Adipocyte (in vitro differentiated cells): ENCODE results near the gene SRSF1.
A peak's percentile ranks its signal among the peaks of the same experiment; 100 is the strongest.

ENCODE experiments used
- DNase-seq: peaks from one replicate; pipeline ENCODE4 v3.0.0-alpha.2; 2015; ENCODE audit warnings: low read depth
- H3K27me3 ChIP-seq: replicated peaks from 2 replicates; pipeline ENCODE4 v1.7.0; 2013; ENCODE audit warnings: mild to moderate bottlenecking, low read length, moderate library complexity; ENCODE audit not compliant: control insufficient read depth, insufficient read depth
- H3K36me3 ChIP-seq: 2 replicates; pipeline ENCODE4 v1.7.0; 2013; ENCODE audit warnings: low read length, mild to moderate bottlenecking, moderate library complexity; ENCODE audit not compliant: control insufficient read depth, insufficient read depth, severe bottlenecking
- H3K4me1 ChIP-seq: 2 replicates; pipeline ENCODE4 v1.7.0; 2013; ENCODE audit warnings: mild to moderate bottlenecking, low read length, moderate library complexity; ENCODE audit not compliant: control insufficient read depth, insufficient read depth
- H3K4me3 ChIP-seq: 2 replicates; pipeline ENCODE4 v1.7.0; 2013; ENCODE audit warnings: mild to moderate bottlenecking, low read length, moderate library complexity
- H3K9ac ChIP-seq: 2 replicates; pipeline ENCODE4 v1.7.0; 2013; ENCODE audit warnings: mild to moderate bottlenecking, low read length, moderate library complexity
- H3K9me3 ChIP-seq: 2 replicates; pipeline ENCODE4 v1.7.0; 2013; ENCODE audit warnings: mild to moderate bottlenecking, low read length, moderate library complexity; ENCODE audit not compliant: control insufficient read depth

Gene SRSF1, protein sequence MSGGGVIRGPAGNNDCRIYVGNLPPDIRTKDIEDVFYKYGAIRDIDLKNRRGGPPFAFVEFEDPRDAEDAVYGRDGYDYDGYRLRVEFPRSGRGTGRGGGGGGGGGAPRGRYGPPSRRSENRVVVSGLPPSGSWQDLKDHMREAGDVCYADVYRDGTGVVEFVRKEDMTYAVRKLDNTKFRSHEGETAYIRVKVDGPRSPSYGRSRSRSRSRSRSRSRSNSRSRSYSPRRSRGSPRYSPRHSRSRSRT

GRCh38 chr17:58006924-58007780 is at the start of gene SRSF1:
SRSF1 (minus strand) TSS chr17:58007246; CDS start chr17:58007137, 109 bp downstream.
- no peaks in the 10 kb centered on the region for H3K9me3 ChIP-seq
- peaks cover 39% of the 10 kb centered on the region for H3K36me3 ChIP-seq
- H3K4me1 ChIP-seq, result peaks cover 38% of the 10 kb centered on the region
- peak within 1 kb of the TSS; percentile 100 for H3K9ac ChIP-seq
- no peaks in the 10 kb centered on the region for H3K27me3 ChIP-seq
- peak; percentile 99 for DNase-seq
- H3K4me3 ChIP-seq, result peak within 1 kb of the TSS; percentile 100

DNA sequence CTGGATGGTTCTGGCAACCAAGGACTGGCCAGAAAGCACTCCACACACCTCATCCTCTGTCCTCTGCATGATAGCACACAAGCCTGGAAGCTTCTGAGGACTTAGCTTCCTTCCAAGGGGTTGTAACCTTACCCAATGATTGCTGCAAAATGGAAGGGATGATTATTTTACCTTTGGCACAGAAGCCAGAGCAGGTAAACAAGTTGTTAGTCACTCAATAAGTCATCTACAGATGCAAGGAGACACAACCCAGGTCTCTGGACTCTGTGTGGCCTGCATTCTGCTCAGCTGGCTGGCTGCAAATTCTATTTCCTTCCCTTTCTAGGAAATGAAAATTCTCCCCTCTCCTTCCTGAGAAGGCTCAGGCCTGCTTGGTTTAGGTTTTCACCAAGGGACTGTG is 49.4 kb upstream of the SRSF1 start:
- H3K27me3 ChIP-seq, result peaks cover 39% of the 10 kb centered on the region

DNA sequence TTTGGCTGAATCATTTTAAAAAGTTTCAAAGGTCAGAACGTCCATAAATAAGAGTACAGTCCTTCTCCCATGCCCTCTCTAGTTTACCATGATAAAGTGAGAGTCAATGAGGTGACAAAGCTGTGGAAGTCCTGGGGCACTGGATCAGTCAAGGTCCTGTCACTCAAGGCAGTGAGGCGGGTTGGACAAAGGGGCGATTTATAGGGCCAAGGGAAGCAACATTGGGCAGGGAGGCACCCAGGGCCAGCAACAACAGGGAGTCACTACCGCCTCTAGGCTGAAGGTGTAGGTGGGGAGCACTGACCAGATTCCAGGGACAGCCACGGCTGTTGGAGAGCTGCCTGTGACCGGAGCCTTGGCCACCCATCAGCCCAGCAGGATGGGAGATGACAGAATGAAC is 47.6 kb upstream of the SRSF1 start:
- no peak overlapping the region for H3K9ac ChIP-seq
- H3K27me3 ChIP-seq, result peaks cover 34% of the 10 kb centered on the region
- H3K36me3 ChIP-seq, result no peaks in the 10 kb centered on the region
- no peak for DNase-seq
- H3K4me3 ChIP-seq, result no peak overlapping the region
- no peaks in the 10 kb centered on the region for H3K9me3 ChIP-seq
- no peaks in the 10 kb centered on the region for H3K4me1 ChIP-seq

More for the DNA sequence above, 49.4 kb upstream of the SRSF1 start:
- H3K4me3 ChIP-seq, result no peak overlapping the region
- H3K36me3 ChIP-seq, result no peaks in the 10 kb centered on the region
- DNase-seq, result no peak
- no peaks in the 10 kb centered on the region for H3K9me3 ChIP-seq
- no peak overlapping the region for H3K9ac ChIP-seq
- H3K4me1 ChIP-seq, result no peaks in the 10 kb centered on the region

DNA sequence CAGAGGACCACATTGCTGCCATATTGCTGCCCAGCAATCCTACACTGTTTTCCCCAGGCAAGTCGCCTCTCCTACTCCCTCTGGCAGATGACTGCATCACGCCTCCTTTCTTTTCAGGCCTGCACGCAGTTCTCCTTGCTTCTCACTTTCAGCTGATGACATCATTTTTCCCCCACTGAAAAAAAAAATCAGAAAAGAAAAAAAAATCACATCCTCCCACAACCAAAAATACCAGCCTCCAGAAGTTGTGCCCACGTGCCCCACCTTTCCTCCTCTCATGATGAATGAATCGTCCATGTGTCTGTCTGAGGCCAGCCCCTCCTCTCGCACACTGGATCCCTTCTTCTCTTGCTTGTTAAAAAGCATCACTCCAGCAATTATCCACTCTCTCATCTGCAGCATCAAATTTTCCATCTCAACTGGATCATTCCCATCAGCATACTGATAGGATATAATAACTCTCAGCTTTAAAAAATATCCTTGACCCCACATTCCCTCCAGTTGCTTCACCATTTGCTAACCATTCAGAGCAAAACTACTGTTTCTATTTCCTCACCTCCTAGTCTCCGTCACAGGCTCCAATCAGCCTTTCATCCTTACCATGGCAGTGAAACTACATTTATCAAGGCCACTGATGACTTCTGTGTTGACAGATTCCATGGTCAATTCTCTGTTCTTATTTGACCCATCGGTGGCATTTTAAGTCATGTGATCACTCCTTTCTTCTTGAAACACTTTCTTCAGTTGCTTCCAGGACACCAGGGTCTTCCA is 46.1 kb upstream of the SRSF1 start:
- H3K4me3 ChIP-seq, result no peak overlapping the region
- DNase-seq, result no peak

DNA sequence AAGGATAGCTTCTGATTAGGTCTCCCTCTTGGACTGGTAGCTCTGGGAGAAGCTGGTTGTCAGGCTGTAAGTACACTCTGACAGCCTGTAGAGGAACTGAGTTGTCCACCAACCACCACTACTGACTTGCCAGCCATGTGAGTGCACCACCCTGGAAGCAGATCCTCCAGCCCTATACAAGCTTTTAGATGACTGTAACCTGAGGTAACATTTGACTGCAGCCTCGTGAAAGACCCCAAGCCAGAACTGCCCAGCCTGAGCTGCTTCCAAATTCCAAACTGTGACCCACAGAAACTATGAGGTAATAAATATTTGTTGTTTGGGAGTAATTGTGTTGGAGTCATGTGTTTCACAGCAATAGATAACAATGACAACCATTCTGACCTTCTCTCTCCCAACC is 45.4 kb upstream of the SRSF1 start:
- Histone ChIP-seq H3K36me3 (no peaks in the 10 kb centered on the region), H3K27me3 (peaks cover 15% of the 10 kb centered on the region), H3K9ac (no peak overlapping the region), H3K9me3 (no peaks in the 10 kb centered on the region), H3K4me1 (no peaks in the 10 kb centered on the region), H3K4me3 (no peak overlapping the region)
- no peak for DNase-seq

More for the DNA sequence above, 46.1 kb upstream of the SRSF1 start:
- no peaks in the 10 kb centered on the region for H3K4me1 ChIP-seq
- no peaks in the 10 kb centered on the region for H3K36me3 ChIP-seq
- H3K9me3 ChIP-seq, result no peaks in the 10 kb centered on the region
- no peak overlapping the region for H3K9ac ChIP-seq
- peaks cover 22% of the 10 kb centered on the region for H3K27me3 ChIP-seq

DNA sequence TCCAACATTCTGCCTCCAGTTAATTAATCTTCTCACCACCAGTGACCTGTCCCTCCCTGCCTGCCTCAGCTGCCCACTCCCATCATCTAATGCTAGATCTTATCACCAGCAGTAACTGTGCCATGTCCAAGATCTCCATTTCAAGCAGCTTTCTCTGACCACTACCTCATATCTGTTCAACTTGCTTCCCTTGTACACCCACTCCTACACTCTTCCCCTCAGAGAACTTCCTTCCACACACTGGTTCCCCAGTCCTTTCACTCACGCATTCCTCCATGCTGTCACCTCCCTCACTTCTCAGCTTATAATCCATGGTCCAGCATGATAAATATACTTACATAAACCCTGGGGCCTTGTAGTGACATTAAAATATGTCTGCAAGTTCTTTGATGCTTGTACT is 44.4 kb upstream of the SRSF1 start:
- Histone ChIP-seq H3K27me3 (peaks cover 8% of the 10 kb centered on the region), H3K36me3 (no peaks in the 10 kb centered on the region), H3K9ac (no peak overlapping the region), H3K4me3 (no peak overlapping the region), H3K4me1 (no peaks in the 10 kb centered on the region), H3K9me3 (no peaks in the 10 kb centered on the region)
- no peak for DNase-seq

- no peak overlapping the region for H3K4me3 ChIP-seq
- no peaks in the 10 kb centered on the region for H3K4me1 ChIP-seq
- DNase-seq, result no peak
- H3K27me3 ChIP-seq, result peaks cover 8% of the 10 kb centered on the region
- H3K36me3 ChIP-seq, result no peaks in the 10 kb centered on the region
- H3K9ac ChIP-seq, result no peak overlapping the region
- H3K9me3 ChIP-seq, result no peaks in the 10 kb centered on the region
These were observed 43.9 kb upstream of the SRSF1 start for GRCh38 chr17:58050966-58051365.

- H3K4me3 ChIP-seq, result no peak overlapping the region
- no peaks in the 10 kb centered on the region for H3K9me3 ChIP-seq
- DNase-seq, result no peak
- no peaks in the 10 kb centered on the region for H3K4me1 ChIP-seq
- H3K36me3 ChIP-seq, result no peaks in the 10 kb centered on the region
- H3K9ac ChIP-seq, result no peak overlapping the region
- H3K27me3 ChIP-seq, result peaks cover 14% of the 10 kb centered on the region
These were observed 42.5 kb upstream of the SRSF1 start for GRCh38 chr17:58049533-58049932.

DNA sequence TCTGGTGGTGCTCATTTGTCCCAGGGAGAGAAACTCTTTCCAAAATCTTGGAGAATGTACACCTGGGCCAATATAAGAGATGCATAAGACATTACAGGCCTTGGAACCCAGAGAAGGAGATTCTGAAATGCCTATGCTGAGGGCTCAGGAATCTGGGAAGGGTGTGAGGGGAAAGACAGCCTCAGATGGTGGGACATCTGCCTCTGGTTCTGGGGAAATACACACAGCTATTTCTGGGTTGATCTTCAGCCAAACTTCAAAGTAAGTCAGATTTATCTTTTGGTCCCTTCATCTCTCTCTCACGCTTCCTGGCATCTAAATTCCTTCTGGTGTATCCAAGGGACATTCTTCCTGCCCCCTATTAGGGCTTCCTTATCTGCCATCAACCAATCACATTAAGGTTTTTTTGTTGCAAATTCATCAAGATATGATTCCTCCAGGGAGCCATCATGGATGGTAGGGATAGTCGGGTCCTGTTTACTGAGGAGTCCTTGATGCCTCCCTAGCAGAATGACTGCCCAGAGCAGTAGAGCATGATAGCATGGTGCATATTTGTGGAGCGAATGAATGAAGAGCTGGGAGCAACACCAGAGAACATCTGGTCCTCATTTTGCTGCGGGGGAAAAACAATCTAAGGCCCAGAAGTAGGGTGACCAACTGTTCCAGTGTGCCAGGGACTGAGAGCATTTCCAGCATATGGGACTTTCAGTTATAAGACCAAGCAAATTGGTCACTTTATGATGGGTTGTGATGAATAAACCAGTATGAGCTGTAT is 40.5 kb upstream of the SRSF1 start:
- no peak overlapping the region for H3K9ac ChIP-seq
- H3K27me3 ChIP-seq, result peaks cover 24% of the 10 kb centered on the region
- H3K9me3 ChIP-seq, result no peaks in the 10 kb centered on the region
- no peaks in the 10 kb centered on the region for H3K36me3 ChIP-seq
- H3K4me3 ChIP-seq, result no peak overlapping the region
- DNase-seq, result peak; percentile 9
- H3K4me1 ChIP-seq, result no peaks in the 10 kb centered on the region

- no peaks in the 10 kb centered on the region for H3K9me3 ChIP-seq
- DNase-seq, result no peak
- no peak overlapping the region for H3K9ac ChIP-seq
- peaks cover 30% of the 10 kb centered on the region for H3K27me3 ChIP-seq
- H3K4me3 ChIP-seq, result no peak overlapping the region
- H3K36me3 ChIP-seq, result no peaks in the 10 kb centered on the region
- no peaks in the 10 kb centered on the region for H3K4me1 ChIP-seq
These were observed 39.4 kb upstream of the SRSF1 start for GRCh38 chr17:58046239-58047094.
